Gastrocnemius medialis (tissue), 4 donors: ENCODE data around the gene CGNL1.

Experiments used
- POLR2A ChIP-seq, 2 donors: fragments of 450-650 bp; IDR thresholded peaks; one replicate each; pipeline ENCODE4 v1.6.1; 2017; ENCODE audit warnings: antibody characterized with exemption in 2 of 2, mild to moderate bottlenecking in 2 of 2, moderate library complexity in 2 of 2
- TF ChIP-seq, protein P1 (sequence below), 5 experiments: fragments of 450-650 bp in 3 of 5; fragments of 200-600 bp in 2 of 5; sonication (generic) in 2 of 5; IDR thresholded peaks in 4 of 5; conservative IDR thresholded peaks in 1 of 5; 1 replicate in 4 of 5; 2 replicates in 1 of 5; pipeline ENCODE4 v1.5.1; 2016 to 2019; ENCODE audit warnings: antibody characterized with exemption in 5 of 5, mild to moderate bottlenecking in 3 of 5, moderate library complexity in 3 of 5

GRCh38 chr15:57525581-57525980 is 149.3 kb downstream of the CGNL1 start:
- TF ChIP-seq, protein P1, sequence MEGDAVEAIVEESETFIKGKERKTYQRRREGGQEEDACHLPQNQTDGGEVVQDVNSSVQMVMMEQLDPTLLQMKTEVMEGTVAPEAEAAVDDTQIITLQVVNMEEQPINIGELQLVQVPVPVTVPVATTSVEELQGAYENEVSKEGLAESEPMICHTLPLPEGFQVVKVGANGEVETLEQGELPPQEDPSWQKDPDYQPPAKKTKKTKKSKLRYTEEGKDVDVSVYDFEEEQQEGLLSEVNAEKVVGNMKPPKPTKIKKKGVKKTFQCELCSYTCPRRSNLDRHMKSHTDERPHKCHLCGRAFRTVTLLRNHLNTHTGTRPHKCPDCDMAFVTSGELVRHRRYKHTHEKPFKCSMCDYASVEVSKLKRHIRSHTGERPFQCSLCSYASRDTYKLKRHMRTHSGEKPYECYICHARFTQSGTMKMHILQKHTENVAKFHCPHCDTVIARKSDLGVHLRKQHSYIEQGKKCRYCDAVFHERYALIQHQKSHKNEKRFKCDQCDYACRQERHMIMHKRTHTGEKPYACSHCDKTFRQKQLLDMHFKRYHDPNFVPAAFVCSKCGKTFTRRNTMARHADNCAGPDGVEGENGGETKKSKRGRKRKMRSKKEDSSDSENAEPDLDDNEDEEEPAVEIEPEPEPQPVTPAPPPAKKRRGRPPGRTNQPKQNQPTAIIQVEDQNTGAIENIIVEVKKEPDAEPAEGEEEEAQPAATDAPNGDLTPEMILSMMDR (IDR thresholded peaks at IDR 0.05 in 4 of 5, conservative IDR thresholded peaks at IDR 0.05 in 1 of 5) = no peak
- TF ChIP-seq POLR2A (IDR thresholded peaks at IDR 0.05) = no peak
